ENCODE results near the gene LGMN.

GRCh38 chr14:92677955-92678354, 70.5 kb downstream of the LGMN start:
- TF ChIP-seq POLR2A (IDR thresholded peaks at IDR 0.05) (no peak), CTCF (IDR thresholded peaks at IDR 0.05) (no peak)
